AG20443 (cell line): ENCODE results near the gene ZNF764.

Experiments used
- DNase-seq: peaks from one replicate; pipeline ENCODE4 v3.0.0; 2012; ENCODE audit warnings: low spot score, mixed read lengths

The ZNF764 gene

GRCh38 chr16:30570636-30571444 is 12.7 kb upstream of the ZNF764 start:
- peak; percentile 42 for DNase-seq

- DNase-seq: no peak
These were observed 11.8 kb upstream of the ZNF764 start for GRCh38 chr16:30569746-30570635.

- DNase-seq: no peak
These were observed 11.1 kb upstream of the ZNF764 start for GRCh38 chr16:30569281-30569680.

- DNase-seq: peak; percentile 20
These were observed 9.9 kb upstream of the ZNF764 start for GRCh38 chr16:30567991-30568638.

- DNase-seq: no peak
These were observed 9.2 kb upstream of the ZNF764 start for GRCh38 chr16:30567160-30567990.

GRCh38 chr16:30566531-30566930 is 8.4 kb upstream of the ZNF764 start:
- no peak for DNase-seq

GRCh38 chr16:30565984-30566383 is 7.8 kb upstream of the ZNF764 start:
- no peak for DNase-seq

GRCh38 chr16:30565526-30565925 is 7.4 kb upstream of the ZNF764 start:
- DNase-seq: no peak

- DNase-seq: no peak
These were observed 3.8 kb upstream of the ZNF764 start for GRCh38 chr16:30562021-30562420.

- DNase-seq: no peak
These were observed 3.1 kb upstream of the ZNF764 start for GRCh38 chr16:30561089-30561816.

- no peak for DNase-seq
These were observed 1.5 kb upstream of the ZNF764 start for GRCh38 chr16:30559690-30560089.

- no peak for DNase-seq
These were observed 709 bp upstream of the ZNF764 start for GRCh38 chr16:30558789-30559377.

GRCh38 chr16:30557707-30557956 is 542 bp downstream of the ZNF764 start:
- peak; percentile 20 for DNase-seq

- DNase-seq: no peak
These were observed 2.1 kb downstream of the ZNF764 start for GRCh38 chr16:30556125-30556473.

GRCh38 chr16:30555315-30556124 is 2.7 kb downstream of the ZNF764 start:
- no peak for DNase-seq

GRCh38 chr16:30554557-30555314 is 3.4 kb downstream of the ZNF764 start:
- DNase-seq: no peak

GRCh38 chr16:30553393-30553899 is 4.7 kb downstream of the ZNF764 start:
- no peak for DNase-seq

GRCh38 chr16:30552956-30553355 is 5.2 kb downstream of the ZNF764 start:
- no peak for DNase-seq

- DNase-seq: no peak
These were observed 6.4 kb downstream of the ZNF764 start for GRCh38 chr16:30551781-30552180.
